Measurements from ENCODE around the gene CARS1.

CARS1 gene

DNA sequence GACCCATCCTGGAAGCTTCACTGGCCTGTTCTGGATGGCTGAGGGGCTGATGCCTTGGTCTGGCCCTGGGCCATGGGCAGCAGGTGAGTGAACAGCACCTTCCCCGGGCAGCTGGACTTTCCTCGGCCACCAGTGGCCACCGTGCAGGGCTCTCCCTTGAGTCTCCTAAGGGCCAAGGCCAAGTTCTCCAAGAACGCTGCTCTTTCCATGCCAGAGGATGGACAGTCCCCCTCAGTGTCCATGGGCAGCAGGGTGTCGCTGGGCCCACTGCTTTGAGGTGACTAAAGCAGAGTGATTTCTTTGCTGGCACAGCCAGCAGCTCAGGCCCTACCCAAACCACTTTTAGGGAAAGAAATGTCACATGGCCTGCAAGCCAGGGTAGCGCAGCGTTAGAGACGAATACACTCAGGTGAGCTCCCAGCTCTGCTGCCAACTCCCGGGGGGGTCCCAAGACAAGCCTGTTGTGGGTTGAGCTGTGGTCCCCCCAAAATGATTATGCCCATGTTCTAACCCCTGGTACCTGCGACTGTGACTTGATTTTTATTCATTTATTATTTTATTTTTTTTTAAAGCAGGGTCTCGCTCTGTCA, 3.3 kb upstream of the CARS1 start:
- DNase-seq (ENCODE audit: low read depth) = no peak

DNA sequence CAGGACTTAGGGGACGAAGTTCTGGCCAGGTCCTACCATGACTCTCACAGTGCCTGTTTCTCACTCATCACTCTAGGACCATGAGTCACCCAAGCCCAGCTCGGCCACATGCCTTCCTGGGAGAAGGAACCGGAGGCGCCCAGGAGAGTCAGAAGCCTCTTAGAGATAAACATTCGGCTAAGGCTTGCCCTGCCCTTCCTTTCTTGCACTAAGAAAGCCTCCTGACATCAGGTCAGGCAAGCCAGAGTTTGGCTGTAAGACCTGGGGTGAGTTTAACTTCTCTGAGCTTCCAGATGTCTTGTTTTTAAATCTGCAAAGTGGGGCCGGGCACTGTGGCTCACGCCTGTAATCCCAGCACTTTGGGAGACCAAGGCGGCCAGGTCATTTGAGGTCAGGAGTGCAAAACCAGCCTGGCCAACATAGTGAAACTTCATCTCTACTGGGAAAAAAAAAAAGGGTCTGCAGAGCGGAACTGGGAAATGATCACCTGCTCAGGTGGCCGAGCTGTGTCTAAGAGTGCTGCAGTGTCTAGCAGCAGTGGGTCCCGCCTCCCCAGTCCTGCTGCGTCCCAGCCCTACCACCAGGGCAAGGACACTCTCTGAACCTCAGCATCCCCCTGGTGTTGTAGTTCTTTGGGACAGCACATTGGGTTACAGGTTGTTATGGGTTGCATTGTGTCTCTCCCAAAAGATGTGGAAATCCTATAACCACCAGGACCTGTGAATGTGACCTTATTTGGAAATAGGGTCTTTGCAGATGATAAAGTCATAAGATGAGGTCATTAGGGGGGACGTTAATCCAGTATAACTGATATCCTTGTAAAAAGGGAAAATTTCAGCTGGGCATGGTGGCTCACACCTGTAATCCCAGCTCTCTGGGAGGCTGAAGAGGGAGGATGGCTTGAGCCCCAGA, 1.8 kb upstream of the CARS1 start:
- DNase-seq (ENCODE audit: low read depth) = no peak

DNA sequence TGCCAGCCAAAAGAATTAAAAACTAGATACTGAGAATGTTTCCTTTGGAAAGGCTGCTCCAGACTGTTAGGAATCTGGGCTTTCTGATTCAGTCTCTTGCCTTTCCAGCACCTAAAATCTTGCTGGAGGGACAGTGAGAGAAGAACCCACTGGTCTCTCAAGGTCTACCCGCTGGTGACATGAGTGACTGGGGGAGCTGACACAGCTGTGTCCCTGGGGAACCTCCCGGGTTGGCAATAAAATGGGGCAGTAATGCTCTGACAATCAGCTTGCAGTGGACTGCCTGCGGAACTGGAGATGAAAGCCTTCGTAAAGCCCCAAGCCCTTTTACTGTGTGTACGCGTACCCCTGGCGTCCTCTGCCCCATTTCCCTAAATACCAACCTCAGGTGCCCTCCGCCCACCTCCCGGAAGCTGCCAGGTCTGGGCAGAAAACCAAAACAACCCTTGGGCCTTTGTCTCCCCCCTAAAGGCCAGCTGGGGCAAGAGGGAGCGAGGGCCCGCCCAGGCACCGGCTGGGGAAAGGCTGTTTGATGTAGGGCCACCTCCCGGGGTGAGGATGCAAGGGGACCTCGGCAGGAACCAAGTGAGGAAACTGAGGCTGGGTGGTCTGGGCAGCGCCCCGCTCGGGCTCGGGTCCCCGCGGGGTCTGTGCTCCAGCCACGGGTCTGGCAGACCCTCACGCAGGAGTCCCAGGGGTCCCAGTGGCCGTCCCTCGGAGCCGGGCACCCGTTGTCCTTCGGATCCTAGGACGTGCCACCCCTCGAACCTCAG, 741 bp downstream of the CARS1 start:
- DNase-seq (ENCODE audit: low read depth) = peak; percentile 13

DNA sequence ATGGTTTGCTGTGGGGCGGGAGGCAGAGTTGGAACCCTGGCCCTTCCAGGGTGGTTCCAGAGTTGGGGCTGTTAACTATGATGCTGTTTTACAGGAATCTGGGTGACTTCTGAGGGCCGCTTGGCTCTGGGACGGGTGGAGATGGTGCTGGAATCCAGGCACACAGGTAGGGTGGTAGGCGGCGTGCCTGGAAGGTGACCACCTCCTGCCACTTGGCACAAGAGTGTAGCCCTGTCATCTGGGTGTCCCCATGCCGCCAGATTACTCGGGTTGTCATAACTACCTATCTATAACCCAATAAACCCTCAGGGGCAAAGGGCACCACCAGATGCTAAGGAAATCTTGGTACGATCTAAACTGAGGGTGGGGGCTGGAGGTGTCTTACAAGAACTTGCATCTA, 1.3 kb downstream of the CARS1 start:
- no peak for DNase-seq (ENCODE audit: low read depth)

DNA sequence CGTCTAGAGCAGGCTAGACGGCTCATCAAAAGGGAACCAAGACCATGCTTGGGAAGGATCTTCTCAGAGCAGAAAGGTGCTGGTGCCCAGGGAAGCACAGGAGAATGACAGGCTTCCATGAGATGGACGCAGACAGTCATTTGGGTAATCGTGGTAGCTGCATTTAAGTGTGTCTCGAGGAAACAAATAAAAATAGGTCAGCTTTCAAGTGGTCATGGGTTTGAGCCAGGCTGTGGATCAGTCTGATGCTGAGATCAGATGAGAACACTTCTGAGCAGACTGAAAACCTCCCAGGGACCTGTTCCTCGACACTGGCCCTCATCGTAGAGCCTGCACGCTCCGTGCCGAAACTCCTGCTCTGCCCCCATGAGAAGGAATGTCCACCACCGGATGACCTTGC, 4.7 kb downstream of the CARS1 start:
- DNase-seq (ENCODE audit: low read depth) = no peak

DNA sequence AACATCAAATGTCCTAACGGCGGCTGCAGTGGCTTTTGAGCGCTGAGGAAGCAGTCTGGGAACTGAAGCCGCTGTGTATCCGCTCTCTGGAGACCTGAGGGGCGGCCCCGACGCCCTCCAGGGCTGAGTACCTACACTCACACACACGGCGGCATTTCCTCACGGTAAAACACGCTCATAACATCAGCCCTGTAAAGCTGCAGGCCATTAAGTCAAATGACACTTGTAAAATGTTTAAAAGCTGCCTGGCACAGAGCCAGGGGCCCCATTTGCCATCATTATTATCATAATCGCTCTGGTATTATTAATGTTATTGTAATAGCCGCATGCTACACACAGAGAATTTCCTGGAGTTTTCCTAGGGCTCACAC, 5.1 kb downstream of the CARS1 start:
- DNase-seq (ENCODE audit: low read depth) = no peak

DNA sequence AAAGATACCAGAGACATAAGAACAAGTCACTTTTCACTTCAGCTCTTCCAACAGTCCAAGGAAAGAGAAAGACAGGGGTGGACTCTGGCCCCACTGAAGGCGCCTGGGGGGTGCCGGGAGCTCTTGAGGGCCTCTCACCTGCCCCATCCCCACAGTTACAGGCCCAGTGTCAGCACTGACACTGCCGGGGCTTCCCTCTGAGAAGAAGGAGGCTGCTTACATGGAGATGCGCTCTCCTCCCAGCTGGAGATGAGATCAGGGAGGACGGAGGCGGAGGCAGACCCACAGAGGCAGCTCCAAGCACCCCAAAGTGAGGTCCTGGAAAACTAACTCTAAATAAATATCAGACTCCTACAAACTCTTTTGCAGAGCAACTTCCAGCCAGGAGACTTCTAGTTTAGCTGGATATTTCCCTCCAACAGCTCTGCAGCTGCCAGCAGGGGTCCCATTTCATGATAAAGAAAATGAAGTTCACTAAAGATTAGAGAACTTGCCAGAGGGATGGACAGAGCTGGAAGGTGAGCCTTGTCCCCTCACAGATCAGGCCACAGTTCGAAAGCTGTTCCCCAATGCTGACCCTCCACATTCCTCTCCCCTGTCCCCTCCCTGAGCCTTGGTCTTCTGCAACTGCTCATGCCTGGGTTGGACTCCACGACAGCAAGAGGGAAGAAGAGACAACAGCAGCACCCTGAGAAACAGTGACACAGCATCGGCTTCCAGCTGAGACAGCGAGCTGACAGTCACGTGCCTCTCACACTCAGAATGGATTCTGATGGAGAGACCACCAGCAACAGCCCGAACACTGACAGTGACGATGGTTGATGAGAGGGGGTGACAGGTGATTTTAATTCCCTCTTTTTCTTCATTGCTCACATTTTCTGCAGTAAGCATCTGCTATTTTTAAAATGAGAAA, 5.8 kb downstream of the CARS1 start:
- no peak for DNase-seq (ENCODE audit: low read depth)

DNA sequence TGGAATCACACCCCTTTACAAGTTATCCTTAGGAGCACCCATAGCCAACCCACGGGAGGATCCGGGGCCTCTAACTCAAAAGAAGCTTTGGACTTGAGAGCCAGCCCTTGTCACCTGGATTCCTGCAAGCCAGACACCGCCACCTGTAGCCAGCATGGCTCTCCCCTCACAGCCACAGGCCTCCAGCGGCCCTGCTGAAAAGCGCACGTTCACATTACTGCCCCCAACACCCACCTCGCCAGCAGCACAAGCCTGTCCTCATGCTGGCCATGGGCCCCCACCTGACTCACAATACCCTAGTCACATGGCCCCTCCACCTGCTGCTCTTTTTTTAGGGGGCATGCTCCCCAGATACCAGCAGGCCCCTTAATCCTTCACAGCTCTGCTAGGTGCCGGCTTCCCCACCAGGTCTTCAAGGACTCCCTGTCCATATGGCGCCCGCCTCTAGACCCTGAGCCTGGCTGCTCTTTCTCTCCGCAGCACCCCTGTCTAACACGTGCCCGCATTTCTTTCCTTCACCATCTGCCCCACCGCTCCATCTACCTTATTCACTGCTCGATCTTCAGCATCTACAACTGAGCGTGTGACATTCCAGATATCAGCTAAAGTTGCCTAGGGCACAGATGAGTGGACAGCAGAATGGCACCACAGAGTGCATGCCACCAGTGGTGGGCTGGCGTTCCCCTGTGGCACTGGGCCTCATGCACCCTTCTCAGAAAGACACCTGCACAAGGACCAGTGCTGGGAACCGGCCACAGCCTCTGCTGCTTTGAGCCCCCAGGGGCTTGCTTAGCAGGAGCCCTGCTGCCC, 6.6 kb downstream of the CARS1 start:
- DNase-seq (ENCODE audit: low read depth) = no peak

DNA sequence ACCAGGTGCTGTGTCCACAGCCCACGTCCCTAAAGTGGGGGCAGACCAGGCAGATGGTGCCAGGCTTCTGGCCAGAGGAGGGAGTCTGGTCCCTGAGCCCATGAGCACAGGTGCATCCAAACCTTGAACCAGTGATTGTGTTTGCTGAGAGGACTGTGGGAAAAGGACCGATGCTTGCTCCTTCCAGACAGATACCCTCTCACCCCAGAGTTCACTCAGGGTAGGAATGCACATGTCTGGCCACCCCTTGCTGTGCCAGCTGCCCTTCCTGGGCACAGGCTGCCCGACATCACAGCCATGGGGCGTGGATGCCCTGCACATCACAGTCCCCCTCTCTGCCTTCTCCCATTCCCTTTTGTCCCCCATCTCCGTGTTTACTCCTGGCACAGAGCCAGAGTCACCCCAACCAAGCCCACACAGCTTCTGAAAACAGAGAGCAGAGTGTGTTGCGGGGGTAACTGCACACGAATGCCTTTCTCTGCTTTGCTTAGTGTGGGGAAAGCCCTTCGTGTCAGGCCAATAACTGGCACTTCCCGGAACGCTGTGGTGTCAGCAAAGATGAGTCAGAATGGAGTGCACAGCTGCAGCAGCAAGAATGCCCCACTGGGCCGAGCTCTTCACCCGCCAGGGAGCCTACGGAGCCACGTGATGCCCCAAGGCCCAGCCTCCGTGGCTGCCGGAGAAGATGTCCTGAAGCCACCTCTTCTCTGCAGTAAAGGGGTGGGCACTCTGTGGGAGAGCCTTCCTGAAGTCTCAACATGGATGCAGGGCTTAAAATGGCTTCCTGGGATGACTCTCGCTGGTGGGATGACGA, 7.6 kb downstream of the CARS1 start:
- DNase-seq (ENCODE audit: low read depth) = peak; percentile 71

DNA sequence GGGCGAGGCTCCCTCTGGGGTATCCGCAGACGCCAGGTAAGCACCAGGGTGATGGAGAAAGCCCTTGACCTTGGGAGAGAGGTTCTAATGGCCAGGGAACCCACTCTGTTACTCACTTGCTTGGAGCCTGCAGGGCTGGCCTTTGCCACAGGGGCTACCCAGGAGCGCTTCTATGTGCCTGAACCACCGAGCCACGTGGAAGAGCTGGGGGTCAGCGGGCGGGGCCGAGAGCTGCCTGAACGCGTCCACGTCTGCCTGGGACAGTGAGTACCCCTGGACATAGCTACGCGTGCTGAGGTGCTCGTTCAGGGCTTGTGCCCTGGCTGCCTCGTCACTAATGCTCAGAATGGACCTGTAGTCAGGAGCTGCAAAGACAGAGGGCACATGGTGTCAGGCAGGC, 9.6 kb downstream of the CARS1 start:
- DNase-seq (ENCODE audit: low read depth) = no peak

DNA sequence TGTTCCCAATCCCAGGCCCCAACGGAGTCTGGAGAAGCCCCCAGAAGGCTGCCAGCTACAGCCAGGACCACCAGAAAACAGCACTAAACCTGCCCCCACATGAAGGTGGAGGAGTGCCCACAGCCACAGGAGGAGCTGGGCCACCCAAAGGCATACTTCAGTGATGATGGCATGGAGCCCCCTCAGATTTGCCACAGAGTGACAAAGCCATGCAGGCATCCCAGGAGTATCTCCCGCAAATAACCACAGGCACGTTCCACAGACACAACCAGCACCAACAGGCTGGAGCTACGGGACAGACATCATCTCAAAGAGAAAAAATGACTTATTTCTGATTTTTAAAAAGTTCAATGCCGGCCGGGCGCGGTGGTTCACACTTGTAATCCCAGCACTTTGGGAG, 10.6 kb downstream of the CARS1 start:
- DNase-seq (ENCODE audit: low read depth) = no peak

DNA sequence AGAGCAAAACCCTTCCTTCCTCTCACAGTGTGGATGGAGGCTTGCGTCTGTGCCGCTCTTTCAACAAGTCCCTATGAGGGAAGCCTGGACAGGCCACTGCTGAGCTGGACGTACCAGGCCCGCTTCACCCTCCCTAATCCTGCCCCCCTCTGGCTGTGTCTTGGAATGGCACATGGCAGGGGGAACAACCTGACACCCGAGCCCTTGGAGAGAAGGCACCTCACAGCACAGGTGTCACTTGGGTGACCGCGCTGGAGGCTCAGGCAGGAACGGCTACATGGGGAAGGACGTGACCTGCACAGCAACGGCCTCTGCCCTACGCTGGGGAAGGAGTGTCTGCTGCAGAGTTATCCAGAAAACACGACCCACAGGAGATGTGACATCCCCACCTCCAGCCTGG, 11.0 kb downstream of the CARS1 start:
- DNase-seq (ENCODE audit: low read depth) = no peak

DNA sequence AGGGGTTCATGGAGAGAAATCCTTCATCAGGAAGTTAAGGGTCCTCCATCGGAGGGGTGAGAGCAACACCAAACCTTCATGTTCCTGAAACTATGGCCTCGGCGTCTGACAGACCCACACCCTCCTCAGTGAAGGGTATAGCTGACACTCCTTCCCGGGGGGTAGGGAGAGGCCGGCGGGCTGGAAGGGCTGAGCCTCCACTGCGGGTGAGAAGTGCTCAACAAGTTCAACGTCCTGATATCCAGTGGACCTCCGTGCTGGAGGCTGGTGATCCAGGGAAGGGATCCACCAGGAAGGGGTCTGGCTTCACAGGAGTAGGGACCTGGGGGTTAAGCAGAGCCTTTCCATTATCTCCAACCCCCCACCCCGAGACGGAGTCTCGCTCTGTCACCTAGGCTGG, 12.3 kb downstream of the CARS1 start:
- DNase-seq (ENCODE audit: low read depth) = no peak

DNA sequence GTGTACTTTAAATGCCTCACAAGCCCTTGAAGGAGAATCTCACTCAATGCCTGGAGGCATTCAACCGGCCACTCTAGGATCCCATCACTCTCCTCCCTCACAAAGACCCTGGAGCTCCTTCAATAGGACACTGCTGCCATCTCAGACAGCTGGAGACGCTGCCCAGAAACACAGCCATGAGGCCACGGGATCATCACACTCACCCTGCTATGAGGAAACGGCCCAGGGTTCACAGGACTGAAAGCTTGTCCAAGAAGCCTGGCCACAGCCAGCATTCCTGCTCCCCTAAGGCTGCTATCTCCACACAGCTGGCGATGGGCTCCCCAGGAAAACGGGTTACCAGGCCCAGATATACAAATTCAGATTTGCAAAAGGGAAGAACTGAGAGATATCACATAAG, 13.2 kb downstream of the CARS1 start:
- no peak for DNase-seq (ENCODE audit: low read depth)

DNA sequence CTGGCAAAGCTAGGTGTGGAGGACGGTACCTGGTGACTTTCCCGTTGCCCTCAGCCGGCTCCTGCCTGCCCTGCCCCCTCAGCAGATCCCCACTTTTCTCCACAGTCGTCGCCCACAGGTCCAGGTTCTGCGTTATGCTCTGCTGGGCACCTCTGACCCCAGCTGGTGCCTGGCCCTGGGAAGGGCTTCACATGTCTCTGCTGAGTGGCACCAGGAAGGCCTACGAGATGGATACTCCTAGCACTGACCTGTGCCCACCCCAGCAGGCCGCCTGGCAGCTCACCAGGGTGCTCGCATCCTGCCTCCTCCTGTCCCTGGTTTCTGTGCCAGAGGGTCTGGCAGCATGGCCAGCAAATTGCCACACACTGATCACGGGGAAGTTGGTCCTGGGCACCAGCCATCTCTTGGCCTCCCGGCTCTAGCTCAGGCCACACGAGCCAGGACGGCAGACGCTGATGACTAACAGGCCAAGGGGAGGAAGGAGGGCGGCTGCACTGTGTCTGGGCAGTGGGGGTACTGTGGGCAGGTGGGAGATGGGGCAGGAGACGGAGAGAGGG, 13.8 kb downstream of the CARS1 start:
- DNase-seq (ENCODE audit: low read depth) = no peak

DNA sequence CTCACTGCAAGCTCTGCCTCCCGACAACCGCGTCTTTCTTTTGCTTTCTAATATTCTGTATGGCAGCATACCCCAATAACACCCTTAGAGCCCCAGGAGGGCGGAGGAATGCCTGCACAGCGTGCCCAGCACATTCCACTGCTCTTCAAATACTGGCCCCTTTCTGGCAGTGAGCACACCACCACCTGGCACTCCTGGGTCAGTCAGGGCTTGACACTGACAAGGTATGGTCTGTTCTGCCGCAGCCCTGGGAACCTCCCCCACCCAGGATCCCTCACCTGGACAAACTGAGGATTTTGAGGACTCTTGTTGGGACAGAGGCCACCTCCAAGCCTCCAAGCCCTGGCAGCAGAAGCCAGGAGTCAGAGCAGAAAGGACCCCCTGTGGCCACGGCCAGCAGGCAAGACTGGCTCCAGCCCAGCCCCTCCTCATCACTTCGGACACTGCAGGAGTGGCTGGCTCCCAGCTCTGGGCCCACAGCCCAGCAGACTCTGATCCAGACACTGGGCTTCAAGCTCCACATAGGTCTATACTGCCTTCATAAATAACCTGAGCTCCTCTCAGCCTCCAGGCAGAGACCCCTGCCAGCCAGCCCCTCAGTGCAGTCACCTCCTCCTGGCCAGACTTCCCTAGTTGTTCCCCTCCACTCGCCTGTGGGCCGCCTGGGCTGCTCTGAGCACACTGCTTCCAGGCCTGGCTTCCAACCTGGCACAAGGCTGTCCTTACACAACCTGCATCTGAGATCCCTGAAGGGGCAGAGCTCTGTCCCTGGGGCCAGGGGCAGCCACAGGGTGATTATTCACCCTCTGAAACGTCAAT, 14.5 kb downstream of the CARS1 start:
- DNase-seq (ENCODE audit: low read depth) = no peak

DNA sequence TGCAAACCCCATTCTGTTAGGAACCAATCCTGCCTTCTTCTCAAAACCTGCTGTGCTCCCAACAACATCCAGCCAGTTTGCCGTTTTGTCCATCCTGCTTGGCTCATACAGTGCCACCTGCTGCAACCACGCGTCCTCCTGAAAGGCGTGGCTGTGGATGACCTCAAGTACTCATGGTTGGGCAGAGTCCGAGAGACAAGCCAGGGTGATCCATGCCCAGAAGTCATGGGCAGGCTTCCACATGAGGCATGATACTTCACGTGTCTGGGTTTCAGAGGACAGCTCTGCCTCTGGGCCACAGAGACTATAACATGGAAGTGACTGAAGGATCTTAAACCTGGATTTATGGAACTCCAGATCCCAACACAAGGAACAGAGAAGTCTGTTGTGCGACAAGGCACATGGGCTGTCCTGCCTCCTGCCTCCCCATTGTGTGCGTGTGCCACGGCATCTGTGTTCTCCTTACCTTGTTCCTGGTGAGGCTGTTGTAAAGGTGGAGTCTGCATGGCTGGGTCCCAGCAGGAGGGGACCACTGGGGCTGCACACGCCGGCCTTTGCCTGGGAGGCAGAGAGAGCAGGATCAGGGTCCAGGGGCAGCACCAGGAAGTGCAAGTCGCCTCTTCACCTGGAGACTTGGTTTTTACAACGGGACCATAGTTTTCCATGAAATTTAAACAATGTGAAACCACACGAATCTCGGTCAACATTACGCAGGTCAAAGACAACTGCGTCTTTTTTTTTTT, 15.4 kb downstream of the CARS1 start:
- no peak for DNase-seq (ENCODE audit: low read depth)

DNA sequence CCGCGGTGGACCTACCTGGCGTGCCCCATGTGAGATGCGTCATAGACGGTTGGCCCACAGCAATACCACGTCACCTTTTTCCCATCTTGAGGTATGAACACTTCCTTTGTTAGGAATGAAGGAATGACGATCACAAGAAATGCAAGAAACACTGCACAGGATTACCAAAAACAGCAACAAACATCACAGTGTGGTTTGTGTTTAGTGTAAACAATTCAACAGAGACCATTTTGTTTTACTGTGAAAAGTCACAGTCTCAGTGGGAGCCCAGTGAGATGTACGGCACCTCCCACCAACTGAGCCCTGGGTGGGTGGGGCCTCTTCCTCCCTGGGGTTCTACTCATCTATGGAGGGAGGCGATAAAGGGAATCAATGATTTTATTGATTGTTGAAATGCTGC, 16.3 kb downstream of the CARS1 start:
- no peak for DNase-seq (ENCODE audit: low read depth)

DNA sequence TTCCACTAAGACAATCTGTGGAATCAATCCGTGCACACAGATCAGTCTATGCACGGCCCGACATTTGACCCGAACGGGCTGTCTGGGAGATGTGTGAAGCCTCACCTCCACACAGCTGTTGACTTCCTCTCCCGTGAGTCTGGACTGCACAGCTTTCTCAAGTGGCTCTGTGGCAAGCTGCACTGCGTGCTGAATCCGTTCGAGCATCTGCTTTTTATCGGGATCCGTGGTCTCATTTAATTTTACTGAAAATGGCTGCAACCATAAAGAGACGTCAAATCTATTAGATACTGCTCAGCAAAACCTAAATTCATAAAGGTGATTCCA, 19.3 kb downstream of the CARS1 start:
- no peak for DNase-seq (ENCODE audit: low read depth)

All from T-helper 22 cell (primary cell).